MG63 (cell line): Measurements from ENCODE around the gene SRGAP3. TPM values are rescaled to one million over a fixed set of nuclear protein-coding genes. Genes with fewer than 3 reads are reported as not detected.

Source experiments
- DNase-seq: peaks from one replicate; pipeline ENCODE4 v3.0.0-alpha.2; 2020
- H3K27me3 ChIP-seq: fragments of 250-450 bp; sonication (Bioruptor Pico); 2 replicates; pipeline ENCODE4 v1.5.1; 2020; ENCODE audit warnings: mild to moderate bottlenecking, moderate library complexity
- H3K36me3 ChIP-seq: fragments of 250-450 bp; sonication (Bioruptor Pico); 2 replicates; pipeline ENCODE4 v1.5.1; 2020; ENCODE audit warnings: mild to moderate bottlenecking, moderate library complexity
- H3K4me3 ChIP-seq: fragments of 250-450 bp; sonication (Bioruptor Pico); 2 replicates; pipeline ENCODE4 v1.5.1; 2020; ENCODE audit warnings: mild to moderate bottlenecking, moderate library complexity
- H3K9me3 ChIP-seq: fragments of 250-450 bp; sonication (Bioruptor Pico); 2 replicates; pipeline ENCODE4 v1.5.1; 2020; ENCODE audit warnings: mild to moderate bottlenecking, moderate library complexity
- total RNA-seq: library from RNA; depleted of rRNA; stranded (reverse); fragments of >200 nt; shearing (Covaris generic); gene quantifications from 2 replicates; pipeline ENCODE4 v1.2.3, GENCODE V29; 2014; ENCODE audit warnings: low replicate concordance

SRGAP3 gene
- total RNA-seq, 1 experiment from 2014 or later, result 0.07 TPM

DNA sequence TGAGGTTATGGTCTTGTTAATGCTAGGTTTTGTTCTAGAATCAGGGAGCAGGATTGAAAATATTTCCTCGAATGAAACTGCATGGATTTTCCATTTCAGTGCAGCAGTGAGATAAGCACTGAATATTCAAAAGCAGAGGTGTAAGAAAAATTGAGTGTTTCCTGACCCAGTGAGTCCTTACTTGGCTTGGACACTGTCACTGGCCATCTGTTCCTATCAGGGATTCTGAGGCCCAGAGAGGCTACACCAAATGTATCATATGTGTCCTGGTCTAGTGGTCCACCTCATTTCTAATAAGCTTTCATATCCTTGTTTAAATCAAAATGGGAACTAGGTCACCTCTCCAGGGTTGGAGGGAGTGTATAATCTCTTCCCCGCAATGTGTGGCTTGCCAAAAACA is 225.1 kb downstream of the SRGAP3 start:
- H3K9me3 ChIP-seq, result no peaks in the 10 kb centered on the region
- no peak for DNase-seq
- H3K4me3 ChIP-seq, result no peak overlapping the region
- no peaks in the 10 kb centered on the region for H3K27me3 ChIP-seq
- H3K36me3 ChIP-seq, result no peaks in the 10 kb centered on the region

DNA sequence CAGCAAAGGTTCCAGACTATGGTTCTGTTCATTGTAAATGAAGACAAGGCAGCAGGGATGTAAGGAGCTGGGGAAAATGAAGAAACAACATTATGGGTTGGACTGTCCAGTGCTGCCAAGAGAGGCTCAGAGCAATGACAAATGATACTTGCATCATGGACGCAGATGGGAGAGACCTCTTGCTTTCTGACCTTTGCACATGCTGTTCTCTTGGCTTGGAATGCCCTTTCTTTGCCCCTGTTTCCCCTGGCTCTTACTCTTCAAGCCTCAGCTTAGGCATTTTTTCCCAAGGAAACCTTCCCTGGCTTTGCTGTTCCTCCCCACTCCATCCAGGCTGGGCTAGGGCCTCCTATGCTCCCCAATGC is 226.2 kb downstream of the SRGAP3 start:
- DNase-seq, result no peak
- Histone ChIP-seq H3K27me3 (no peaks in the 10 kb centered on the region), H3K36me3 (no peaks in the 10 kb centered on the region), H3K9me3 (no peaks in the 10 kb centered on the region), H3K4me3 (no peak overlapping the region)

DNA sequence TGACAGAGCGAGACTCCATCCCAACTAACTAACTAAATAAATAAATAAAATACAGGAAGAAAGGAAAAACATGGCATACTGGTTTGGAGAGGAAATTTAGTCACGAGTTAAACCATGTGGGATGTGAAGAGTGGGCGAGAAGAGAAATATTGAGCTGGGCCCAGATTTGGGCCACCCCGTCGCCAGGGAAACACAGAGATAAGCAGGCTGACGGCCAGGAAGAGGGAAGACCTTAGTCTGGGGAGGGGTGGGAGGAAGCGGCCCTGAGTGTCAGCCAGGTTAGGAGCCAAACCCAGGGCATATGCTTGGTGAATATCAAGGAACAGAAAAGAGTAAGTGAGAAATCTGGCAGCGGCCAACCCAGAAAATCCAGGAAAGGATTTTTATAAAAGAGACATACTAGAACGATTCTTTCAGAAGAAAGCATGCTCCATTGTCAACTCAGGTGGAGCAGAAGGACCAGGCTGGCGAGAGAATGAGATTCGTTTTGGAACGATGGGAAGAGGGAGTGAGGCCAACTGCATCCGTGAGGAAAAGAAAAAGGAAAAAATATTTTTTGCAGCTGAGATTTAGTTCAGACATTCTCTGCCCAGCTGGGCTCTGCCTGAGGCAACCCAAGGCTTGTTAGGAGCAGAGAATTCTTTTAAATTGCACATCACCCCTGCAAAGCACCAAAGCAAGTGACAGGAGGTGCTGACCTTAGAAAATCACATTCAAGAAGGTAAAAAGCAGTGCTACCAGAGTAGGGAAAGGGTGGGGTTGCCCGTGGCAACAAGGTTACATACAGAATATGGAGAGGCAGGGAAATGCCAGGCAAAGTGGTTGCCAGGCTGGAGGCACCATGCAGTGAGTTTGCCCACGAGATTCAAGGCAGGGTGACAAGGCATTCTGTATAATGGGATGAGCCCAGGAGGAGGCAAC is 226.9 kb downstream of the SRGAP3 start:
- Histone ChIP-seq H3K36me3 (no peaks in the 10 kb centered on the region), H3K9me3 (no peaks in the 10 kb centered on the region), H3K27me3 (no peaks in the 10 kb centered on the region), H3K4me3 (no peak overlapping the region)
- DNase-seq, result no peak

DNA sequence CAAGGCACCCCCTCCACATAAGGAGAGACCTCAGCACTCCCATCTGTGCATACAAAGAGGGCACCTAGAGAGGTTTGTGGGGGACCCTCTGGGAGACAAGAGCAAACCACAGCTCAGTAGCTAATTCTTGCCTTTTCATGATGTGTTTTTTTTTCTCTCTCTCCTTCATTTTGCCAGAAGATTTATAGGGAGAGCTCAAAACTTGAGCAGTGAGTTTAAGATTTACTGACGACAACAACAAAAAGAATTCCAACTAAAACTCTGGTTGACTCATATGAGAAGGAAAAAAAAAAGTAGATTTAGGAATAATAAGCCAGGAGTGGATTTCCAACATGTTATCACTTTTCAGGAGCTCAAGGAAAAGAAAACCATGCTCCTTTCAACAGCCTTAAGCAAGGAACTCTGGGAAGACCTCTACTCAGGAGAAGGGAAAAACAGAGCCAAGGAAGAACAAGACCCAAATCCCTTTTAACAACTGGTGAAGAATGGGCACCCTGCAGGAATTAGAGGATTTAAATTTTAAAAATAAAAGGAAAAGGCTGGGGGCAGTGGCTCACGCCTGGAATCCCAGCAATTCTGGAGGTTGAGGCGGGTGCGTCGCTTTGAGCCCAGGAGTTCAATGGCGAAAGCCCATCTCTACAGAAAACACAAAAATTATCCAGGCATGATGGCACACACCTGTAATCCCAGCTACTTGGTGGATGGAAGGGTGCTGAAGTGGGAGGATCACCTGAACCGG is 228.0 kb downstream of the SRGAP3 start:
- Histone ChIP-seq H3K9me3 (no peaks in the 10 kb centered on the region), H3K36me3 (no peaks in the 10 kb centered on the region), H3K4me3 (no peak overlapping the region), H3K27me3 (no peaks in the 10 kb centered on the region)
- DNase-seq, result no peak

DNA sequence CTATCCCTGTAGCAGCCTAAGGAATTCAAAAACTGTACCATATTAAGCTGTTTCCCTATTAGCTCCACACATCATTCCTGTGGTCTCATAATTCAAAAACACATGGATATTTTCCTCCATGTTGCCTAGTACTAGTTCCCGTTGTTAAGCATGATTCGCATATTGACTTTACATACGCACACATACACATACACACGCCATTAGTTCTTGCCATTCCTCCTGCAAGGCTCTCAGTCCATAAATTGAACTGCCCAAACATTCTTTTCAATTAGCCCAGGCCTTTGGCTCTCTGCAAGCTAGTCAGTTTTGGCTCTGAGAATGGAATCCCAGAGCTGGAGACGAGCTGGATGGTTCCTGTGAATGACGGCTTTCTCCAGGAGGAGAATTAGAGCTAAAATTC is 229.0 kb downstream of the SRGAP3 start:
- no peaks in the 10 kb centered on the region for H3K9me3 ChIP-seq
- no peaks in the 10 kb centered on the region for H3K27me3 ChIP-seq
- H3K36me3 ChIP-seq, result no peaks in the 10 kb centered on the region
- no peak overlapping the region for H3K4me3 ChIP-seq
- no peak for DNase-seq

DNA sequence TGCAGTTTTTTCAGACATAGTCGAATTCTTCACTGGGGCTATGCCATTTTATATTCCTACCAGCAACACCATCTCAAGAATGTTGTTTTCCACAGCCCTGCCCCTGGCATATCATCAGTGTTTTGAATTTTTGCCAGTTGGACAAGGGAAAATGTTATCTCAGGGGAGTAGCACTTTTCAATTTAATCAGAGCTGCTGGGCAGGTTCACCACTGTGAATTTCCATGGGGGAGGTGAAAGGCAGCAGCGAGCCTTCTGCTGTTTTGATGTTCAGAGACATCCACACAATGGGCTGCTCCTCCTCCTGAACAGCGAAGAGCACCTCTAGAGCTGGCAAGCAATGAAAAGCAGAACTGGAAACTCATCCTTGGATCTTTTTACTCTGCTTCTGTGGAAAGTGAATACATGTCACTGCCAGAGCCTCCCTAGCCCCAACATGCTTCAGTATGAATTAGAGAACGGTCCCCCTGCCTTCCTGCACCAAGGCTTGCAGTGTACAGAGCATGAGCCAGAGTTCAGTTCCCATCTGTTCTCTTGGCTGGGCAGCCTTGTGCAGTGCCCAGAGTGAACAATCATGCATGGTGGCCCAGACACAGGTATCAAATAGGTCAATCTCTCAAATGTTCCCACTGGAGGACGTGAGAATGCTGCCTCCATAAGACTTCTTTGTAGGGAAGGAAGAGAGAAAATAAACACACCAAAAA is 230.0 kb downstream of the SRGAP3 start:
- H3K27me3 ChIP-seq, result no peaks in the 10 kb centered on the region
- no peaks in the 10 kb centered on the region for H3K9me3 ChIP-seq
- H3K36me3 ChIP-seq, result no peaks in the 10 kb centered on the region

DNA sequence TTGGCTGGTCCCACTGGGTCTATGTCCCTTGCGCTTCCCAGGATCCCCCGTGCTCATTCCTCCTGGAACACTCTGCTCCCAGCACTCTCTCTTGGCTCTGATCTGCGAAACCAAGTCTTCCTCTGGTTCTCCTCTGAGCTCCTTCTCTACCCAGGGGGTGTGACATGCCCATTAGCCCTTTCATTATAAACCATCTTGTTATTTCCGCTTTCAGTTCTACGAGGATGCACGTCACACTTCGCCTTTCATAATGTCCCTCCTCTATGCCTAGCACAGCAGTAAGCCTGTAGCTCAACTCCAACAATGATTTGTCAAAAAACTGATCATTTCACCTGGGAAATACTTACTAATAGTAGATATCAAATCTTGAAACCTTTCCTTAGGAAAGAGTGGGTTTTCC is 234.2 kb downstream of the SRGAP3 start:
- Histone ChIP-seq H3K27me3 (no peaks in the 10 kb centered on the region), H3K4me3 (no peak overlapping the region), H3K9me3 (no peaks in the 10 kb centered on the region), H3K36me3 (no peaks in the 10 kb centered on the region)
- DNase-seq, result no peak

More for the DNA sequence above, 230.0 kb downstream of the SRGAP3 start:
- H3K4me3 ChIP-seq, result no peak overlapping the region
- no peak for DNase-seq

DNA sequence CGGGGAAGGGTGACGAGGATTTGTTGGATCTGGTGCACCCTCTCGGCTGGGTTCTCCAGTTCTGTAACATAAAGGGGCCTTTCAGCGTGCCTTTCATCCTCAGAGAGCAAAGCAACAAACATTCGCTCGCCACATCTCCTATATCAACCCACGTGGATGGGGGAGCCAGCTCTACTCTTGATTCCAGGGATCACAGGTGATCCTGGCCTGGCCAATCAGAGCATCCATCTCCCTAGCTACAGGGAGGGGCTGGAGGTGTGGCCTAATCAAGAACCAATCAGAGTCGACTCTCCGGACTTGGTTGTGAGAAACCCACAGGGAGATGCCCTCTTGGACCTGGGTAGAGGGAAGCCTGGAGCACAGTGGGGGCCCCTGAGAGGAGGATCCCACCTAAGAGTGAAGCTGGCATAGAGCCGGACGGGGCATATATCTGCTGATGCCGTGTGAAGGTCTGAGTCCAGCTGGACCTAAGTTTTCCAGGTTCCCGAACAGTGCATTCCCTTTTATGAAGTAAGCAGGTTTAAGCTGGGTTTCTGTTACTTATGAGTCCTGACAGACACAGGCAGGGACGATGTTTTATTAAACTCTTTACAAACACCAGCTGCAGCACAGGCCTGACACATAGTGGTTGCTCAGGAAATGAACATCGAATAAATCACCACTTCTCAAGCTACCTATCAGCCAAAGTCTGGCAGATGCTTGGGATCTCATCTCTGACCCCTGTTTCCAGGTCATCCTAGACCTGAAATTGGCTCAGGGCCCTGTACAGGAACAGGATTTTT is 235.5 kb downstream of the SRGAP3 start:
- H3K4me3 ChIP-seq, result no peak overlapping the region
- no peaks in the 10 kb centered on the region for H3K9me3 ChIP-seq
- no peaks in the 10 kb centered on the region for H3K27me3 ChIP-seq
- DNase-seq, result no peak
- H3K36me3 ChIP-seq, result no peaks in the 10 kb centered on the region

DNA sequence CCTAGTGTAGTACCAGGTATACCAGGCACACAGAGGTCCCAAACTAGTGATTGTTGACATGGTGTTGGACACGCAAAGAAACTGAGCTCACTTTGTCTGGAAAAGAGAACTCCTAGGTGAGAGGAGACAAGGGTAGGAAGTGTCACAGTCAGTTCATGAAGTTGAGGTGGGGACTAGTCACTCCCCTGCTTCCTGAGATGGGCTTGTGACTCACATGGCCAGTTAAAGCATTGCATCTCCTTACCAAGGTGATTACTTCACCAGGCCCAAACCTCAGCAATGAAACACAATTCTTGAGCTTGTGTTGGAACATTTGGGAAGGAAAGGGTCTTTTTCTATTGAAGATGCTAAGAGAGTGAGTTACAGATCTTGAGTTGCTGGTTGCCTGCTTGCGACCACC is 236.9 kb downstream of the SRGAP3 start:
- DNase-seq, result no peak
- Histone ChIP-seq H3K9me3 (no peaks in the 10 kb centered on the region), H3K4me3 (no peak overlapping the region), H3K36me3 (no peaks in the 10 kb centered on the region), H3K27me3 (no peaks in the 10 kb centered on the region)

DNA sequence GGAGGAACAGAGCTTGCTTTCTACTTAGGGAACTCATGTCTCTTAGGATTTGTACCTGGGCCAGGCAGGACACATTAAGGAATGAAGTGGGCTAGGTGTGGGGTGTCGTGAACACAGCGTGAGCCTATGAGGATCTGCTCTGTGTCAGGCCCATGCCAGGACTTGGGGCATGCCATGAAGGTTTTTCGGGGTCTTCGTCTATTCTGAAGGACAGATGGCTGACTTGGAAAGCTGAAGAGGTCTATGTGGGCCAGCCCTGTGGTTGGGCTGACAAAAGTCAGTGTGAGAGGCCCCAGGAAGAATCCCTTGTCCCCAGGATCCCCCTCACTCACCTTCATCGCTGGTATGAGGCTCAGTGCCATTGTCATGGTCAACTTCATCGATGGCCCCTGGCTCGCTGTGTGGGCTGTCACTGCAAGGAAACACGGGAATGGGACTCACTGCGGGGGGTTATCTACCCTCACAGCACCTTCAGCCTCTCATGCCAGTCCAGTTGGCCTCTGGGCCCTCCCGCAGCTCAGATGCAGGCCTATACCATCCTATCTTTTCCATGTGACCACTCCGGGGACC is 239.4 kb downstream of the SRGAP3 start:
- Histone ChIP-seq H3K27me3 (no peaks in the 10 kb centered on the region), H3K9me3 (no peaks in the 10 kb centered on the region), H3K4me3 (no peak overlapping the region), H3K36me3 (no peaks in the 10 kb centered on the region)
- DNase-seq, result no peak

DNA sequence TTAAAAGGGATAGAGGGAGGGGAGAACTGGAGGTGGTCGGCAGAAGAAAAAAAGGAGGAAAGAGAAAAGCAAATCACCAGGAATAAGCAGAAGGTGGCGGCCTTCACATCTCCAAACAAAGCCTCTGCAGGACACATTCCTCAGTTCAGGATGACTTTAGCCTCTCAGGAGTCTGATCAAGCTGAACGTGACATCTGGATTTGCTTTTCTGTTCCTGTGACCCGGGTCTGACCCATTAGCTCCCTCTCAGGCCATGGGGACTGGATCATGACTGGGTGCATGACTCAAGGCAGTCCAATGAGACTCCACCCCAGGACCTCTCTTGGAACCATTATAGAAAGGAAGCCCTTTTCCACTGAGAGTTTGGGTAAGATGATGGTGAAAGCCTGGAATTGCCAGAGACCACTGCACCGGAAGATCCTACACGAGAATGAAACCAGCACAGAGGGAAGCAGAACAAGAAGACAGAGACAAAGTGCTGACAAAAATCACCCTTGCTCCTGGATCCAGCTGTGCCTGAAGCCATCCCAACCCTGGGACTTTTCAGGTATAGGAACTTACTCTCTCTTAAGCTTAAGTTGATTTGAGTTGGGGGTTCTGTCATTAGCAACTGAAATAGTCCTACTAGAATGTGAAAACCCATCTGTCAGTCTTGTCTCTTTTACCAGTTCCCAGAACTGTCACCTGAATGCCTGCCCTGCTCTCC is 240.7 kb downstream of the SRGAP3 start:
- no peaks in the 10 kb centered on the region for H3K36me3 ChIP-seq
- H3K4me3 ChIP-seq, result no peak overlapping the region
- DNase-seq, result no peak
- no peaks in the 10 kb centered on the region for H3K27me3 ChIP-seq
- H3K9me3 ChIP-seq, result no peaks in the 10 kb centered on the region

DNA sequence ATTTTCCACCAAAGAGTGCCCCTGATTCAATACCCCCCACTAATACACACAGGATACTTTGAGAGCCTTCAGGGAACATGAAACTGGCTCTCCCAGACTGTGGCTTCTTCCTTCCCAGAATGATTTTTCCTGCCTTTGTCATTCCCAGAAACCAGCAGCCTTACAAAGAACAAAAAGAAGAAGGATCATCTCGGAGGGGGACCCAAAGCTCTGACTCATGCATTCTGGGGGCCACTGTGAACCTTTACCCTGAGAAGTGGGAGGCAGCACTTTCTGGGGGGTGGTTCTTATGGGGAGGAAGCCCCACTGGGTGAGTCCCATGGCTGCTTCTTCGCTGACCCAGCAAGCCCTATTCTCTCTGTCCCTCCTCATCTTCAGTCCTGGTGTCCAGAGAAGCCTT is 241.5 kb downstream of the SRGAP3 start:
- H3K9me3 ChIP-seq, result no peaks in the 10 kb centered on the region
- no peak overlapping the region for H3K4me3 ChIP-seq
- H3K36me3 ChIP-seq, result no peaks in the 10 kb centered on the region
- DNase-seq, result no peak
- H3K27me3 ChIP-seq, result no peaks in the 10 kb centered on the region

DNA sequence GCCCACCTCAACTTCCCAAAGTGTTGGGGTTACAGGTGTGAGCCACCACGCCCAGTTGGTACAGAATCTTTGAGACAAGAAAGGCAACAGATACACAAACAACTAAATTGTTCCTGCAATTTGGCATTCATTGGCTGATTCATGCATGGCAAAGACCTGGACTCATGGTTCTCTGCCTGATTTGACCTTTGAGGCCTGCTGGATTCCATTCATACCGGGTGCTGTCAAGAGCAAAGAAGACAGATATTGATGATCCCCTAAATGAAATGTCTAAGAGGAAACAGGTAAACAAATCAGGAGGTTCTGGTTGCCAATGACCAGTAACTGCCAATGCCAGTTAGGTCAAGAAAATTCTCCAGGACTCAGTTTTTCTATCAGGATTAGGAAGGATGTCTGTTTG is 242.2 kb downstream of the SRGAP3 start:
- no peaks in the 10 kb centered on the region for H3K9me3 ChIP-seq
- no peak overlapping the region for H3K4me3 ChIP-seq
- no peaks in the 10 kb centered on the region; the same call in 1 of the 2 replicates for H3K27me3 ChIP-seq
- no peaks in the 10 kb centered on the region for H3K36me3 ChIP-seq
- no peak for DNase-seq

DNA sequence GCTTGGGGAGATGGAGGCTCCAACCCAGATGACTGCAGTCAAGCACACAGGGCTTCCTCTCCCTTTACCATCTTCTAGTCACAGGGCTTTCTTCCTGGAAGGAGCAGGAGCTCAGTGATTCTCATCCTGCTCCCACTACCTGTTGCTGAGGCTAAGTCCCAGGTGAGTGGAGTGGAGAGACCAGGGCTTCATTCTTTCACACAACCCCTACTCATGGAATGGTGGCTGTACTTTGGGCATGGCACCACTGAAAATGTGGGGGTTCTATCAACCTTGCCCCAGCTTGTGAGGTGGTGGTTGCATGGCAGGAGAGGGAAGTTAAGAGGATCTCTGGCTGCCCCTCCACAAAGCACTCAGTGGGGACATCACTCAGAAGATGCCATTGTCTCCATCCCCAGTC is 249.4 kb downstream of the SRGAP3 start:
- no peaks in the 10 kb centered on the region; the same call in 1 of the 2 replicates for H3K27me3 ChIP-seq
- DNase-seq, result no peak

DNA sequence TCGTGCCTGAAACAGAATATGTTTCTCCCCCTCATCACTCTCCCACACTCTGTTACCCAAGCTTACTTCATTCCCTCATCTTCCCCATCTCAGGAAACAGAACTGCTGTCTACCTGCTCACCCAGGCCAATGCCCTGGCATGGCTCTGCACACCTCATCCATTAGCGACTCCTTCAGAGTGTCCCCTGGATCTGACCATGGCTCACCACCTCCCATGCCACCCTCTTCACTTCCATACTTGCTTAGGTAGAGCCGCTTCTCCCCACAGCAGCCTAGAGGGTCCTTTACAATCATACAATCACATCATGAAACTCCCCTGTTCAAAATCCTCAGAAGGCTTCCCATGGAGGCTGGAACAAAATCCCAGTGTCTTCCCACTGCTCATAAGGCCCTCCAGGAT is 252.3 kb downstream of the SRGAP3 start:
- Histone ChIP-seq H3K4me3 (no peak overlapping the region), H3K9me3 (no peaks in the 10 kb centered on the region), H3K36me3 (no peaks in the 10 kb centered on the region), H3K27me3 (no peaks in the 10 kb centered on the region; the same call in 1 of the 2 replicates)
- DNase-seq, result no peak

More for the DNA sequence above, 249.4 kb downstream of the SRGAP3 start:
- no peaks in the 10 kb centered on the region for H3K36me3 ChIP-seq
- no peak overlapping the region for H3K4me3 ChIP-seq
- H3K9me3 ChIP-seq, result no peaks in the 10 kb centered on the region

DNA sequence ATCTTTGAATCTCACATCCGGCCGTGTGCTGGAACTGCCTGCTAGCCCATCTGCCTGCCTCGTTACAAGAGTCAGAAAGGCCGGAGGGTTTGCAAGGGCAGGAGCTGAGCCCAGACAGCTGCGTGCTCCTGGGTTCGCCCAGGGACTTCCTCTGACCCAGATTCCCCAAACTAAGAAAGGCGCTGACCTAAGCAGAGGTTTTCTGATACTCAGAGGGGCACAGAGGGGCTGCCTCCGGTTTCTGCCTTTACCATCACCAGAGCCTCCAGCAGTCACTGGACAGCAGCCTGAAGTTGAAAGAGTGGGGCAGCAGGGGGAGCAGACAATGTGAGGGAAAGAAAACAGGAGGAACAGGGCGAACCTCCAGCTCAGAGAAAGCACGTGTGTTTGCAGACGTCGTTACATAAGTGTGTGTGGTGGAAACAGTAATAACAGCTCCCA is 252.7 kb downstream of the SRGAP3 start:
- Histone ChIP-seq H3K27me3 (no peaks in the 10 kb centered on the region), H3K4me3 (no peak overlapping the region), H3K9me3 (no peaks in the 10 kb centered on the region), H3K36me3 (no peaks in the 10 kb centered on the region)
- DNase-seq, result no peak
